Suprapubic skin (tissue), 3 donors: ENCODE measurements around the gene LY6G6F.

Source experiments
- CTCF ChIP-seq, 2 donors: fragments of 200-600 bp in 1 of 2; fragments of 450-650 bp in 1 of 2; sonication (generic) in 1 of 2; IDR thresholded peaks; one replicate each; pipeline ENCODE4 v1.5.1; 2016 to 2019; ENCODE audit warnings: antibody characterized with exemption in 2 of 2, mild to moderate bottlenecking in 1 of 2, moderate library complexity in 1 of 2
- EP300 ChIP-seq: sonication (generic); formaldehyde crosslinking; IDR thresholded peaks from one replicate; pipeline ENCODE4 v1.6.1; 2017; ENCODE audit warnings: antibody characterized with exemption
- POLR2A ChIP-seq, 2 donors: fragments of 450-650 bp; IDR thresholded peaks; one replicate each; pipeline ENCODE4 v1.6.1; 2017; ENCODE audit warnings: antibody characterized with exemption in 2 of 2, mild to moderate bottlenecking in 2 of 2, moderate library complexity in 2 of 2

- no peak for TF ChIP-seq POLR2A (IDR thresholded peaks at IDR 0.05)
- TF ChIP-seq CTCF (IDR thresholded peaks at IDR 0.05), result no peak
- no peak for TF ChIP-seq EP300
Observed at GRCh38 chr6:31706599-31706998, at the start of gene LY6G6F.
